GM12873 (cell line): Measurements from ENCODE around the gene SLC4A2.

Experiments
- CTCF ChIP-seq: IDR thresholded peaks from 2 replicates; pipeline ENCODE4 v1.5.1; 2012; ENCODE audit warnings: low read depth, mild to moderate bottlenecking, moderate library complexity, low read length, control low read depth; ENCODE audit not compliant: insufficient read depth; ENCODE audit errors: missing control alignments

The SLC4A2 gene

GRCh38 chr7:151064993-151065392, 5.6 kb downstream of the SLC4A2 start:
- no peak for TF ChIP-seq CTCF

- TF ChIP-seq CTCF, result no peak
Observed at GRCh38 chr7:151065516-151065915, 6.1 kb downstream of the SLC4A2 start.

GRCh38 chr7:151066273-151066974, 7.0 kb downstream of the SLC4A2 start:
- no peak for TF ChIP-seq CTCF

- no peak for TF ChIP-seq CTCF
Observed at GRCh38 chr7:151068069-151068773, 8.8 kb downstream of the SLC4A2 start.

GRCh38 chr7:151069841-151070573, 10.6 kb downstream of the SLC4A2 start:
- no peak for TF ChIP-seq CTCF

- no peak for TF ChIP-seq CTCF
Observed at GRCh38 chr7:151070574-151070960, 11.2 kb downstream of the SLC4A2 start.
